ENCODE measurements around the gene CCNF. TPM values are rescaled to one million over a fixed set of nuclear protein-coding genes. Genes with fewer than 3 reads are reported as not detected.

CCNF gene
- total and polyA plus RNA-seq, 4 donors: 0.88 to 46.3 (median 1.8) TPM

DNA sequence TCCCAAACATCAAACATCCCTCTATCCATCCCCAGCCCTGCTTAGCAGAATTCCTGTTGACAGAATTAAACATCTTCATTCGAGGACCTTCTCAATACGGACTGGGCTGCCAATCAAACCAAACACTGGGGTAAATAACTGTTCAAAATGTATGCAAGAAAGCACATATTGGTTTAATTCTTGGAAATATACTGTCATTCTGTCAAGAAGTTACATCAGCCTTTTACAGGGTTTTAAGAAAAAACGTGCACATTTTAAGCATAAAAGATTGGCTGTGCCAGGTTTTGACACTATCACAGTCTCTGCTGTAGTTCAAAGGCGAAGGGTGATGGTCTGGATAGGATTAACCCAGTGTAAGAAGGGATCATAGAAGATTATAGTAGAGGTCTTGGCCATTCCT, 25.1 kb upstream of the CCNF start:
- H3K4me1 ChIP-seq (ENCODE audit: control insufficient read depth in 4 of 4, insufficient read depth in 4 of 4, low read length in 3 of 4): no peaks in the 10 kb centered on the region
- TF ChIP-seq CTCF (IDR thresholded peaks at IDR 0.05; ENCODE audit: low read depth, low read length, missing input control): no peak
- H3K9ac ChIP-seq (ENCODE audit: low read depth in 1 of 2, low read length in 2 of 2): no peak overlapping the region
- H3K27me3 ChIP-seq (ENCODE audit: control insufficient read depth in 4 of 4, insufficient read depth in 4 of 4, low read length in 3 of 4): no peaks in the 10 kb centered on the region
- no peak overlapping the region for H3K27ac ChIP-seq (ENCODE audit: low read depth in 1 of 2, low read length in 2 of 2)
- H3K9me3 ChIP-seq (ENCODE audit: control insufficient read depth in 4 of 4, low read length in 3 of 4): no peaks in the 10 kb centered on the region
- WGBS: 60% methylated on average over 4 of the region's 4 CpGs
- H3K4me3 ChIP-seq (ENCODE audit: low read depth in 1 of 3, low read length in 3 of 3): no peak overlapping the region
- H3K36me3 ChIP-seq (ENCODE audit: control insufficient read depth in 4 of 4, insufficient read depth in 3 of 4, low read depth in 1 of 4, low read length in 3 of 4): no peaks in the 10 kb centered on the region
- no peak for DNase-seq (ENCODE audit: low spot score)

DNA sequence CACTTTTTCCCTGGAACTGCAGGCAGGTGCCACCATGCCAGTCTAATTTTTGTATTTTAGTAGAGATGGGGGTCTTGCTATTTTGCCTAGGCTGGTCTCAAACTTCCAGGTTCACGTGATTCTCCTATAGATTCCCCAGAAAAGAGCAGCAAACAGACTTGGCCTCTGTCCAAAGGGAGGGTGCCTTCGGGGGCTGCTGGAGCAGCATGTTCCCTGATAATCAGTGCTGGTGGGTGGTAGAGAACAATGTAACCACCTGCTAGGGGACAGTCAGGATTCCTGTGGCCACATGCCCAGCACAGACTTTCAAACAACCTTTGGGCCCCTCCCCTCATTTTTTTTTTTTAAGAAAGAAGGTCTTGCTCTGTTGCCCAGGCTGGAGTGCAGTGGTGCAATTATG, 14.2 kb upstream of the CCNF start:
- TF ChIP-seq HNF4G (IDR thresholded peaks at IDR 0.05): no peak
- TF ChIP-seq RXRA (IDR thresholded peaks at IDR 0.05): no peak
- TF ChIP-seq HNF4A (conservative IDR thresholded peaks at IDR 0.05): no peak
- no peak for TF ChIP-seq TAF1 (conservative IDR thresholded peaks at IDR 0.05)
- TF ChIP-seq, protein P1, sequence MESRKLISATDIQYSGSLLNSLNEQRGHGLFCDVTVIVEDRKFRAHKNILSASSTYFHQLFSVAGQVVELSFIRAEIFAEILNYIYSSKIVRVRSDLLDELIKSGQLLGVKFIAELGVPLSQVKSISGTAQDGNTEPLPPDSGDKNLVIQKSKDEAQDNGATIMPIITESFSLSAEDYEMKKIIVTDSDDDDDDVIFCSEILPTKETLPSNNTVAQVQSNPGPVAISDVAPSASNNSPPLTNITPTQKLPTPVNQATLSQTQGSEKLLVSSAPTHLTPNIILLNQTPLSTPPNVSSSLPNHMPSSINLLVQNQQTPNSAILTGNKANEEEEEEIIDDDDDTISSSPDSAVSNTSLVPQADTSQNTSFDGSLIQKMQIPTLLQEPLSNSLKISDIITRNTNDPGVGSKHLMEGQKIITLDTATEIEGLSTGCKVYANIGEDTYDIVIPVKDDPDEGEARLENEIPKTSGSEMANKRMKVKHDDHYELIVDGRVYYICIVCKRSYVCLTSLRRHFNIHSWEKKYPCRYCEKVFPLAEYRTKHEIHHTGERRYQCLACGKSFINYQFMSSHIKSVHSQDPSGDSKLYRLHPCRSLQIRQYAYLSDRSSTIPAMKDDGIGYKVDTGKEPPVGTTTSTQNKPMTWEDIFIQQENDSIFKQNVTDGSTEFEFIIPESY (IDR thresholded peaks at IDR 0.05): no peak
- TF ChIP-seq ATF3 (IDR thresholded peaks at IDR 0.05): no peak
- TF ChIP-seq RAD21 (IDR thresholded peaks at IDR 0.05): no peak
- no peak for TF ChIP-seq YY1 (IDR thresholded peaks at IDR 0.05)
- no peak for TF ChIP-seq NR2F2 (IDR thresholded peaks at IDR 0.05)
- TF ChIP-seq GABPA (IDR thresholded peaks at IDR 0.05 in 1 of 2, conservative IDR thresholded peaks at IDR 0.05 in 1 of 2): no peak
- TF ChIP-seq, protein P2, sequence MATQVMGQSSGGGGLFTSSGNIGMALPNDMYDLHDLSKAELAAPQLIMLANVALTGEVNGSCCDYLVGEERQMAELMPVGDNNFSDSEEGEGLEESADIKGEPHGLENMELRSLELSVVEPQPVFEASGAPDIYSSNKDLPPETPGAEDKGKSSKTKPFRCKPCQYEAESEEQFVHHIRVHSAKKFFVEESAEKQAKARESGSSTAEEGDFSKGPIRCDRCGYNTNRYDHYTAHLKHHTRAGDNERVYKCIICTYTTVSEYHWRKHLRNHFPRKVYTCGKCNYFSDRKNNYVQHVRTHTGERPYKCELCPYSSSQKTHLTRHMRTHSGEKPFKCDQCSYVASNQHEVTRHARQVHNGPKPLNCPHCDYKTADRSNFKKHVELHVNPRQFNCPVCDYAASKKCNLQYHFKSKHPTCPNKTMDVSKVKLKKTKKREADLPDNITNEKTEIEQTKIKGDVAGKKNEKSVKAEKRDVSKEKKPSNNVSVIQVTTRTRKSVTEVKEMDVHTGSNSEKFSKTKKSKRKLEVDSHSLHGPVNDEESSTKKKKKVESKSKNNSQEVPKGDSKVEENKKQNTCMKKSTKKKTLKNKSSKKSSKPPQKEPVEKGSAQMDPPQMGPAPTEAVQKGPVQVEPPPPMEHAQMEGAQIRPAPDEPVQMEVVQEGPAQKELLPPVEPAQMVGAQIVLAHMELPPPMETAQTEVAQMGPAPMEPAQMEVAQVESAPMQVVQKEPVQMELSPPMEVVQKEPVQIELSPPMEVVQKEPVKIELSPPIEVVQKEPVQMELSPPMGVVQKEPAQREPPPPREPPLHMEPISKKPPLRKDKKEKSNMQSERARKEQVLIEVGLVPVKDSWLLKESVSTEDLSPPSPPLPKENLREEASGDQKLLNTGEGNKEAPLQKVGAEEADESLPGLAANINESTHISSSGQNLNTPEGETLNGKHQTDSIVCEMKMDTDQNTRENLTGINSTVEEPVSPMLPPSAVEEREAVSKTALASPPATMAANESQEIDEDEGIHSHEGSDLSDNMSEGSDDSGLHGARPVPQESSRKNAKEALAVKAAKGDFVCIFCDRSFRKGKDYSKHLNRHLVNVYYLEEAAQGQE (IDR thresholded peaks at IDR 0.05): no peak
- TF ChIP-seq MAX (IDR thresholded peaks at IDR 0.05): no peak
- TF ChIP-seq JUND (IDR thresholded peaks at IDR 0.05): no peak
- no peak for TF ChIP-seq SP1 (IDR thresholded peaks at IDR 0.05)
- TF ChIP-seq EGR1 (IDR thresholded peaks at IDR 0.05; ENCODE audit: low read depth in 2 of 2): no peak
- TF ChIP-seq FOXA1 (IDR thresholded peaks at IDR 0.05): no peak
- no peak for TF ChIP-seq FOXA2 (IDR thresholded peaks at IDR 0.05)
- TF ChIP-seq CTCF (IDR thresholded peaks at IDR 0.05; ENCODE audit: low read depth, low read length, missing input control): no peak
- H3K9me3 ChIP-seq (ENCODE audit: control insufficient read depth in 4 of 4, low read length in 3 of 4): no peaks in the 10 kb centered on the region
- no peaks in the 10 kb centered on the region for H3K27me3 ChIP-seq (ENCODE audit: control insufficient read depth in 4 of 4, insufficient read depth in 4 of 4, low read length in 3 of 4)
- no peaks in the 10 kb centered on the region for H3K4me1 ChIP-seq (ENCODE audit: control insufficient read depth in 4 of 4, insufficient read depth in 4 of 4, low read length in 3 of 4)
- no peaks in the 10 kb centered on the region for H3K36me3 ChIP-seq (ENCODE audit: control insufficient read depth in 4 of 4, insufficient read depth in 3 of 4, low read depth in 1 of 4, low read length in 3 of 4)
- DNase-seq (ENCODE audit: low spot score): no peak
- WGBS: 66% methylated on average over 2 of the region's 2 CpGs
- no peak overlapping the region for H3K4me3 ChIP-seq (ENCODE audit: low read depth in 1 of 3, low read length in 3 of 3)
- no peak overlapping the region for H3K27ac ChIP-seq (ENCODE audit: low read depth in 1 of 2, low read length in 2 of 2)
- no peak overlapping the region for H3K9ac ChIP-seq (ENCODE audit: low read depth in 1 of 2, low read length in 2 of 2)
